Mesodermal cell (in vitro differentiated cells): ENCODE data around the gene NIPAL3.

ENCODE experiments used
- H3K27ac ChIP-seq: 2 replicates; pipeline ENCODE4 v1.7.0; 2013; ENCODE audit warnings: mild to moderate bottlenecking, low read depth, low read length, moderate library complexity; ENCODE audit not compliant: severe bottlenecking
- H3K36me3 ChIP-seq: 2 replicates; pipeline ENCODE4 v1.7.1; 2013; ENCODE audit warnings: mild to moderate bottlenecking, low read length, moderate library complexity; ENCODE audit not compliant: control insufficient read depth, insufficient read depth
- H3K4me1 ChIP-seq: one replicate; pipeline ENCODE4 v1.7.1; 2013; ENCODE audit warnings: mild to moderate bottlenecking, low read length; ENCODE audit not compliant: insufficient read depth, control insufficient read depth, poor library complexity, severe bottlenecking
- H3K4me3 ChIP-seq: 2 replicates; pipeline ENCODE4 v1.7.0; 2013; ENCODE audit warnings: low read length, control low read depth, mild to moderate bottlenecking; ENCODE audit not compliant: insufficient read depth, poor library complexity, severe bottlenecking; ENCODE audit errors: extremely low read depth
- H3K9me3 ChIP-seq: 2 replicates; pipeline ENCODE4 v1.7.1; 2013; ENCODE audit warnings: mild to moderate bottlenecking, low read length, moderate library complexity; ENCODE audit not compliant: control insufficient read depth
- WGBS, 2 experiments: methylation state at CpG; one replicate each; pipeline ENCODE4 v1.1.5; 2013; ENCODE audit warnings: missing lambda C conversion rate in 2 of 2; ENCODE audit not compliant: insufficient coverage in 2 of 2; 5-methylcytosine and 5-hydroxymethylcytosine counted together

NIPAL3 gene

DNA sequence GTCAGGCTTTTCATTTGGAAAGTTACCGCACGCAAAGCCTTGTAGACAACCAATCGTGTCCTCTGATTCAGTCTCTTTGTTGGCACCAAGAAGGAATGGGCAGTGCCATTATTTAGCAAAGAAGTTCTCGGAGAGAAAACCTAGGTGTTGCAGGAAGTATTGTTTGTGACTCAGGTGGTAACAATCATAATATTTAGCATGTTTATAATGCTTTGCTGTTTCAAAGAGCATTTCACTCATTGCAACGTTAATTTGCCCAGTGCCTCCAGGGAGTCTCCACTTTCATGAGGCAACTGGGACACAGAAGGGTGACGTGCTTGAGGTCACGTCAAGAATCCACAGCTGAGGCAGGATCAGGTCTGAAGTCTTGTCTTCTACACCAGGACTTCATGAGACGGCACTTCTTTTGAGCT lies 33.4 kb upstream of the NIPAL3 start:
- H3K36me3 ChIP-seq, result no peaks in the 10 kb centered on the region
- H3K9me3 ChIP-seq, result no peaks in the 10 kb centered on the region
- 91 to 99% methylated on average over 7 to 8 of the region's 8 CpGs for WGBS, 2 experiments

DNA sequence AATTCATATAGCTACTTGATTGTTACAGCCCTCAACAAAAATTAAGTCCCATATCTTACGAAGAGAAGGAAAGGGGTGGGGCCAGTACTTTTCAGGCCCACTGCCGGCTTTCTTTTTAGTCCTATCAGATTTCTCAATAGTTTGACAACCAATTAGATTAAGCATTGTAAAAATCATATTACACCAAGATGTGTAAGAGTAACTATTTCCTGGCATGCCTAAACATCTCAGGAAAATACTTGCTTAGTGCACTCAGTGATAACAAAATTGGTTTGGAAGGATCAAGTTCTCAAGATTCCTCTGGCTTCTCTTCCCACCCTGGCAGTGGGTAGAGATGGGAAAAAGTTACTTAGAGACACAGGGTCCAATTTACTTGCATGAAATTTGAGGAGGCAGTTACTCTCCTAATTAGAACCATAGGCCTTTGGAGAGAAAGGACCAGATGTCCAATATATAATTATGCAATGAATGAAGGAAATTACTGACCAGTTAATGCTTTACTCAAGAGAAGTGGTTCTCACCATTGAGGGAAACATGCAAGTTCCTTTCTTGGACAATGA lies 32.1 kb upstream of the NIPAL3 start:
- Histone ChIP-seq H3K4me3 (no peak overlapping the region), H3K4me1 (peaks cover 14% of the 10 kb centered on the region), H3K36me3 (no peaks in the 10 kb centered on the region), H3K27ac (no peak overlapping the region), H3K9me3 (no peaks in the 10 kb centered on the region)
- 100% methylated on average over 1 of the region's 2 CpGs; no CpG with 5 or more reads in 1 of the 2 experiments for WGBS, 2 experiments

More for the DNA sequence above, 33.4 kb upstream of the NIPAL3 start:
- Histone ChIP-seq H3K4me1 (peaks cover 14% of the 10 kb centered on the region), H3K27ac (no peak overlapping the region), H3K4me3 (no peak overlapping the region)

DNA sequence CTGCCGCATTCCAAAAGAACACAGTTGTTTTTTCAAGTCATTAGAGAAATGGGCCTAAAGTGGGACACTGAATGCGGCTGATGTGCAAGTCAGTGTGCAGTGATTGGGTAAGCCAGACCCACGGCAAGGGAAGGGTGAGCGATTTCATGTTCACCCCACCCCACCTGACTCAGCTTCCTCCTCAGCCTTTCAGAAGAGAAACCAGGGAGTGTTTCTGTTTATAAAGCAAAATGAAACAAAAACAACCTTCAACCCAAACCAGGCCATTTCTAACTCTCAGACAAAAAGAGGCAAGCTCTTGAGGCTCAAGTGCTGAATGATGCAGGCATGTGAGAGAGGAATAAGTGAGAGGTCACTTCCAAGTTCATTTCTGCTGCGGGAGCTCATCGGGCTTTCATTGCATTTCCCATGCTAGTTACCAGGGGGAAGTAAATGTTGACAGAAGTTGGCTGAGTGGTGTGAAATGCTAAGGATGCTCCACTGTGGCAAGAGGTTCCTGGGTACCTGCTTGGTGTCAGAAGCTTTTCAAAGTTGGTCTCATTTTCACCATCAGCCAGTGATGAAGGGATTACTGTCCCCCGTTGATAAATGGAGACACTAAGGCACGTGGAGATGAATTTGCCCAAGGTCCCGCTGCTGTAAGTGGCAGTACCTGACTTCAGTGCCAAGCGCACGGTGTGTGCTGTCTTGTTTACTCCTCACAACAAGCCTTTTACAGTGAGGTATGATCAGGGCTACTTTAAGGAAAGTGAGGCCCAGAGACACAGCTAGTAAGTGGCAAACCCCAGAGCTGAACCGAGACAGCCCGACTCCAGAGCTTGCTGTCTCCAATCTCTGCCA lies 31.1 kb upstream of the NIPAL3 start:
- WGBS, 2 experiments, result 94 to 100% methylated on average over 8 of the region's 13 CpGs
- Histone ChIP-seq H3K4me3 (no peak overlapping the region), H3K36me3 (peaks cover 6% of the 10 kb centered on the region), H3K27ac (peak overlapping the region; percentile 2), H3K4me1 (peaks cover 14% of the 10 kb centered on the region), H3K9me3 (no peaks in the 10 kb centered on the region)

DNA sequence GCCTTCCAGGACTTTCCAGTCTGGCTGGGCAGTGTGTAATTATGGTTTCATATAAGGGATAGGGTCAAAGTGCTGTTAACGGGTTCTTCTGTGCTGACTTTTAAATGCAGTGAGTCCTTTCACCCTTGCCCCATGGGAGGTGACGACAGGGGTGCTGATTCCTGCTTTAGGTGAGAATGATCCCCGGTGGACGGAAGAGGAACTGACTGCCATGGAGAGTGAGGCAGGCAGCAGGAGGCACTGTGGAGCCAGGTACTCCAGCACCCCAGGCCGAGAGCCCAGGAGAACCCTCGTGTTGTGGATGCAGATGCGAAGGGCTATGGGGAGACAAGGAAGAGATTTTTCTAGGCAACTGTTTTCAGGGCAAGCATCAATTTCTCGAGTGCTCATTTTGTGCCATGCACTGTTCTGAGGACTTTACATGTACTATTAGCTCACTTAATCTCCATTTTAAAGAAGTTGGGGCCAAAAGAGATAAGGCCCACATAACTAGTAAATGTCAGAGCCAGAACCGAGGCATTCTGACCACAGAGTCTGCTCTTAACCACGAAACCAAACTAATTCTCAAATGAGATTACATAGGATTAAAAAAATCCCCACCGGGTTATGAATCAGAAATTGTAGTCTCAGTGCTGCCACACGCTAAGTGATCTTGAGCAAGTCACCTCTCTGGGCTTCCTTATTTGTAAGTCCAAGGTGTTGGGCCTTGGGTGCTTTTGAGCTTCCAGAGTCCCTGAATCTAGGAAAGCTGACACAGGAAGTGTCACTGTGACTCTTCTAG lies 30.3 kb upstream of the NIPAL3 start:
- 84 to 90% methylated on average over 11 of the region's 12 CpGs for WGBS, 2 experiments
- H3K4me3 ChIP-seq, result no peak overlapping the region
- H3K27ac ChIP-seq, result no peak overlapping the region
- no peaks in the 10 kb centered on the region for H3K9me3 ChIP-seq
- H3K4me1 ChIP-seq, result peaks cover 14% of the 10 kb centered on the region
- peaks cover 6% of the 10 kb centered on the region for H3K36me3 ChIP-seq

DNA sequence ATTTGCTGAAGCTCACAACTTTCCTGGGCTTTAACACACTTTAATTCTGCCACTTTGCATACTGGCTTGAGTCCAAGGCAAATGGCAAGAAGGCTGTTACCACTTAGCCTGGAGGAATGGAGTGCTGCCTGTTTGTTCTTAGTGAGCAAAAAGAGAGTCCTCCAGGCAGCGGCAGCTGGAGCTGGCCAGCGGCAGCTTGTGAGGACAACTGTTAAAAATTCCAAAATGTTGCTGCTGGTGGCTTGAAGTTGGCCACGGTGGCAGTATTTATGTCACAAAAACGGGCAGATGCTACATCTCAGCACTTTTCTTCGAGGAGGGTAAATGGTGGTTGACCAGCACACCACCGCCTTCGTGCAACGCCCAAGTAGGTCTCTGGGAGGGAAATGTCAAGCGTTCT lies 29.4 kb upstream of the NIPAL3 start:
- H3K27ac ChIP-seq, result no peak overlapping the region
- H3K9me3 ChIP-seq, result no peaks in the 10 kb centered on the region
- no peak overlapping the region for H3K4me3 ChIP-seq
- peaks cover 14% of the 10 kb centered on the region for H3K4me1 ChIP-seq
- WGBS, 2 experiments, result 98% methylated on average over 9 of the region's 9 CpGs
- H3K36me3 ChIP-seq, result peaks cover 6% of the 10 kb centered on the region

DNA sequence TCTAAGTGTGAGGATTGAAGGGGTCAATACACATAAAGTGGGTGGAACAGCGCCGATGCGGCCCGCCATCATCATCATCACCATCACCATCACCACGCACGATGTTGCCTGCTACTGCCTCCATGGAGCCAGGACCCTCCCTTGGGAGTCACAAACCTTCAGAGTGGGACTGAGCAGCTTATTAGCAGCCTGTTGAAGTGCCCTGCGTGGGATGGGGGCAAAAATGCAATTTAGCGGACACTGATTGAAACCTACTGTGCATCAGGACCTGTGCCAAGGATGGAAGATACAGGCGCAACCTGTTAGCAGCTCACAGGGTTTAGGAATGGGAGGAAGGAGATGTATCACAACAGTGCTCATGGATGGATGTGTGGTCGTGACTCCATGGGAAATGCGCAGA lies 28.7 kb upstream of the NIPAL3 start:
- Histone ChIP-seq H3K4me1 (peaks cover 20% of the 10 kb centered on the region), H3K36me3 (peaks cover 6% of the 10 kb centered on the region), H3K27ac (no peak overlapping the region), H3K4me3 (no peak overlapping the region), H3K9me3 (no peaks in the 10 kb centered on the region)
- 92 to 100% methylated on average over 6 to 7 of the region's 11 CpGs for WGBS, 2 experiments

DNA sequence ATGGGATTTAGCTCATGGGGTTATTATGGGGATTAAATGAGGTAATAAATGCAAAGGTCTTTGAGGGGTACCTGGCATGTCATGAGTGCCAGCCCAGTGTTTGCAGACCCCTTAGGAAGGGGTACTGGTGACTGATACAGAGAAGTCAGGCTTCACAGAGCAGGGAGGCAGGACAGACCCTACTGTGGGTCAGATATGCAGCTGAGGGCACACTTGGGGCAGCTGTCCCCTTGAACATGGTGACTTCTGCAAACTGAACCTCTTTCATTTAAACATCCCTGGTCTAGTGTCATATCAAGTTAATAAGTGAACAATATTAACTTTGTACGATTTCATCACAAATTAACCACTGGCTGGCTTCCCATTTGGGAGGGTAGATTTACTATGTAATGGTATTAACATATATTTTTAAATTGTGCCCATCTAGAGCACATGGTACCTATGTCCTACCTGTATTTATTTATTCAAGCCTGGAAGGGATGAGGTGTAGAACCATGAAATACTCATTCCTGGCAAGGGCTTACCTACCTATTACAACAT lies 27.9 kb upstream of the NIPAL3 start:
- no peaks in the 10 kb centered on the region for H3K9me3 ChIP-seq
- peaks cover 6% of the 10 kb centered on the region for H3K36me3 ChIP-seq
- no peak overlapping the region for H3K27ac ChIP-seq
- WGBS, 2 experiments, result no CpG with 5 or more reads among the region's 1 CpG
- peaks cover 28% of the 10 kb centered on the region for H3K4me1 ChIP-seq
- H3K4me3 ChIP-seq, result no peak overlapping the region

DNA sequence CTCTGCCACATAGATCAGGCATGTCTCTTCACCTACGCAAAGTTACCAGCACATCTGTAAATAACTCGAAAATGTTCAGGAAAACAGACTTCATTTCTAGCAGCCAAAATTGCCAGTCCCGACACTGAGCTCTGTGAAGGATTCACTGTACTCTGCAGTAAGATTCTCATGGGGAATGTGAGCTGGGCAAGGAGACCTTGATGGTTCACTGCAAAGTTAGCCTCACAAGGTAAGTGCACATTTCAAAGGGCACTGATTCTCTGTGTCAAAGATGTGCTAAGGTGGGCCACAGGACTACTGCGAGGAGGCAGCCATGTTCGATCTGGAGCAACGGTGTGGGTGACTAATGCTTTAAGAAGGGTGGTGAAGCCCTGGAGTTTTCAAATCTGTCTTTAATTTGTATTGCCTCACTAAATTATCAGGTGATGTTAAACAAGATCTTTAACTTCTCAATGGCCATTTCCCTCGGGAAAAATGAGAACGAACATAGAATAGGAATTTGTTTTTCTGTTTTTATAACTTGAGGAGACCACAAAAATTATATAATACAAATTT lies 27.2 kb upstream of the NIPAL3 start:
- H3K36me3 ChIP-seq, result peaks cover 6% of the 10 kb centered on the region
- 90 to 96% methylated on average over 3 to 6 of the region's 8 CpGs for WGBS, 2 experiments
- H3K27ac ChIP-seq, result no peak overlapping the region
- peaks cover 30% of the 10 kb centered on the region for H3K4me1 ChIP-seq
- H3K4me3 ChIP-seq, result no peak overlapping the region
- no peaks in the 10 kb centered on the region for H3K9me3 ChIP-seq

DNA sequence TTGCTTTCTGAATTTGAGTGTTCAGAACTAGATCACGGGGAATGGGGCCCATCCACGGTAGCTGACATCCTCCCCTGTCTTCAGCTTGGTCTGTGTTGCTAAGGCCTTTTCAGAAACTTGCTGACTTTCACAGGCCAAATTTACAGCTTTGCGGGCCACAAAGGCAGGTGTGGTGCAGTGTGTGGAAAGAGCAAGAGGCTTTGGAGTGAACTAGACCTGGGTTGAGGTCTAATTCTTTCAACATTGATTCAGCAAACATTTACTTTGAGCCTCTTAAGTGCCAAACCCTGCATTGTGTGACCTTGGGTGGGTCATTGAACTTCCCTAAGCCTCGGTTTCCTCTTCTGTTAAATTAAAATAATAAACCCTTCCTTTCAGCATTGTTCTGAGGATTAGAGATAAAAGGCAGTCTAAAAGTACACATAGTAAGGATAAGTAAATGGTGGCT lies 26.3 kb upstream of the NIPAL3 start:
- 94 to 100% methylated on average over 2 to 3 of the region's 4 CpGs for WGBS, 2 experiments
- Histone ChIP-seq H3K27ac (no peak overlapping the region), H3K9me3 (no peaks in the 10 kb centered on the region), H3K36me3 (peaks cover 6% of the 10 kb centered on the region), H3K4me3 (no peak overlapping the region), H3K4me1 (peaks cover 30% of the 10 kb centered on the region)
